DMS53 treated with DMSO at 0.1 percent for 48 hours (cell line): ENCODE measurements around the gene TSPAN14.
"Not testable (repeated sequence)": the region's sequence is repeated elsewhere in the genome, so short reads cannot be mapped to it uniquely, and the experiment has no call there.

ENCODE experiments used
- DNase-seq: peaks from one replicate; lab custom pipeline; 2025; ENCODE audit not compliant: unreplicated experiment; lab: John Stamatoyannopoulos, UW

The TSPAN14 gene

GRCh38 chr10:80468002-80468401 lies 13.9 kb downstream of the TSPAN14 start:
- DNase-seq = no peak

- DNase-seq = peak; percentile 47
These were observed 14.8 kb downstream of the TSPAN14 start for GRCh38 chr10:80468806-80469421.

GRCh38 chr10:80470266-80470665 lies 16.2 kb downstream of the TSPAN14 start:
- DNase-seq = no peak

- no peak for DNase-seq
These were observed 16.9 kb downstream of the TSPAN14 start for GRCh38 chr10:80471001-80471400.

GRCh38 chr10:80471715-80472233 lies 17.7 kb downstream of the TSPAN14 start:
- peak; percentile 24 for DNase-seq

GRCh38 chr10:80472234-80473095 lies 18.4 kb downstream of the TSPAN14 start:
- DNase-seq = no peak

GRCh38 chr10:80473096-80473657 lies 19.1 kb downstream of the TSPAN14 start:
- no peak for DNase-seq

GRCh38 chr10:80473692-80474596 lies 19.8 kb downstream of the TSPAN14 start:
- no peak for DNase-seq

GRCh38 chr10:80474597-80474910 lies 20.4 kb downstream of the TSPAN14 start:
- no peak for DNase-seq

- DNase-seq = no peak
These were observed 20.8 kb downstream of the TSPAN14 start for GRCh38 chr10:80474941-80475340.

GRCh38 chr10:80475641-80476040 lies 21.5 kb downstream of the TSPAN14 start:
- DNase-seq = not testable (repeated sequence)

- DNase-seq = no peak
These were observed 22.6 kb downstream of the TSPAN14 start for GRCh38 chr10:80476685-80477084.

GRCh38 chr10:80477813-80478212 lies 23.7 kb downstream of the TSPAN14 start:
- no peak for DNase-seq

- not testable (repeated sequence) for DNase-seq
These were observed 26.3 kb downstream of the TSPAN14 start for GRCh38 chr10:80480373-80480772.

GRCh38 chr10:80480852-80481251 lies 26.7 kb downstream of the TSPAN14 start:
- DNase-seq = no peak

- DNase-seq = no peak
These were observed 30.1 kb downstream of the TSPAN14 start for GRCh38 chr10:80484243-80484642.

GRCh38 chr10:80484676-80485075 lies 30.6 kb downstream of the TSPAN14 start:
- no peak for DNase-seq

GRCh38 chr10:80485076-80485945 lies 31.2 kb downstream of the TSPAN14 start:
- no peak for DNase-seq

GRCh38 chr10:80485946-80486764 lies 32.0 kb downstream of the TSPAN14 start:
- DNase-seq = no peak
